HG03575 (cell line): ENCODE results near the gene SON.
A peak's percentile ranks its signal among the peaks of the same experiment; 100 is the strongest.
"Not testable (repeated sequence)": the region's sequence is repeated elsewhere in the genome, so short reads cannot be mapped to it uniquely, and the experiment has no call there.

Source experiments
- ATAC-seq: cut with Tn5 transposase; IDR thresholded peaks from one replicate; pipeline ENCODE4 v1.9.1; 2021; ENCODE audit not compliant: unreplicated experiment, insufficient number of reproducible peaks, low FRiP score; ENCODE audit errors: extremely low read depth

SON gene, protein sequence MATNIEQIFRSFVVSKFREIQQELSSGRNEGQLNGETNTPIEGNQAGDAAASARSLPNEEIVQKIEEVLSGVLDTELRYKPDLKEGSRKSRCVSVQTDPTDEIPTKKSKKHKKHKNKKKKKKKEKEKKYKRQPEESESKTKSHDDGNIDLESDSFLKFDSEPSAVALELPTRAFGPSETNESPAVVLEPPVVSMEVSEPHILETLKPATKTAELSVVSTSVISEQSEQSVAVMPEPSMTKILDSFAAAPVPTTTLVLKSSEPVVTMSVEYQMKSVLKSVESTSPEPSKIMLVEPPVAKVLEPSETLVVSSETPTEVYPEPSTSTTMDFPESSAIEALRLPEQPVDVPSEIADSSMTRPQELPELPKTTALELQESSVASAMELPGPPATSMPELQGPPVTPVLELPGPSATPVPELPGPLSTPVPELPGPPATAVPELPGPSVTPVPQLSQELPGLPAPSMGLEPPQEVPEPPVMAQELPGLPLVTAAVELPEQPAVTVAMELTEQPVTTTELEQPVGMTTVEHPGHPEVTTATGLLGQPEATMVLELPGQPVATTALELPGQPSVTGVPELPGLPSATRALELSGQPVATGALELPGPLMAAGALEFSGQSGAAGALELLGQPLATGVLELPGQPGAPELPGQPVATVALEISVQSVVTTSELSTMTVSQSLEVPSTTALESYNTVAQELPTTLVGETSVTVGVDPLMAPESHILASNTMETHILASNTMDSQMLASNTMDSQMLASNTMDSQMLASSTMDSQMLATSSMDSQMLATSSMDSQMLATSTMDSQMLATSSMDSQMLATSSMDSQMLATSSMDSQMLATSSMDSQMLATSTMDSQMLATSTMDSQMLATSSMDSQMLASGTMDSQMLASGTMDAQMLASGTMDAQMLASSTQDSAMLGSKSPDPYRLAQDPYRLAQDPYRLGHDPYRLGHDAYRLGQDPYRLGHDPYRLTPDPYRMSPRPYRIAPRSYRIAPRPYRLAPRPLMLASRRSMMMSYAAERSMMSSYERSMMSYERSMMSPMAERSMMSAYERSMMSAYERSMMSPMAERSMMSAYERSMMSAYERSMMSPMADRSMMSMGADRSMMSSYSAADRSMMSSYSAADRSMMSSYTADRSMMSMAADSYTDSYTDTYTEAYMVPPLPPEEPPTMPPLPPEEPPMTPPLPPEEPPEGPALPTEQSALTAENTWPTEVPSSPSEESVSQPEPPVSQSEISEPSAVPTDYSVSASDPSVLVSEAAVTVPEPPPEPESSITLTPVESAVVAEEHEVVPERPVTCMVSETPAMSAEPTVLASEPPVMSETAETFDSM (N-terminal part only)

DNA sequence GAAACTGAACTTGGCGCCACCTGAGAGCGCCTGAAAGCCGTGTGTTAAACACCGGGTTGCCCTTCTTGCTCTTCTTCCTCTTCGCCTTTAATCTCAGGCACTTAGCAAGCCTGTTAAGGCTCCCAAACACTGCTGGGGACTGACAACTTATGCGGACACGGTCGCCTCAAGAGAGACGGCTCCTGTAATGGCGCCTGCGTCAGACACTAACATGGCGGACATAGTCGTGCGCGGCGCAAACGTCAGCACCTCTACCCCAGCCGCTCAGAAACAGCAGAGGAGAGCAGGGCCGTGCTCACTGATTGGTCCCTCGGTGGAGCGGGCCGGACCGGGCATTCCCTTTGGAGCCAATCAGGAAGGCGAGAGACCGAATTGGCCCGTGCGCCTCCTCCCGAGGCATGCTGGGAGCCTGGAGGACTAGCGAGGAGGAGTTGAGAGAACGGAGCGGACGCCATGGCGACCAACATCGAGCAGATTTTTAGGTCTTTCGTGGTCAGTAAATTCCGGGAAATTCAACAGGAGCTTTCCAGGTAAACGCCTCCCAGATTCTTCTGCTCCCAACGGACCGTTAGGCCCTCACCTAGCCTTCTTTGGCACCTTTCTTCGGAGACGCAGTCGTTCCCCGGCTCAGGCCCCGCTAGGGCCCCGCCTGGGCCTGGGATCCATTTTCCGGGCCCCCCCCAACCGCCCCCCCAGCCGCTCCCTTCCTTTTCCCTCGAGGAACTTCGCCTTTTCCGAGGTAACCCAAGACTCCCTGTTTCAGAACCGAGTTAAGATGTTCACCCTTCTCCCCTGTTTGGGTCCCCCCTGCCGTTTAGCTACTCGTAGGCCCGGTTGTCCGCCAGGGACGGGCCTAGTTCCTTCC, at the start of gene SON:
TSS of gene SON (plus strand) at position 399 of the 865 bp plus-strand sequence. CDS start at position 454, 55 bp downstream.
- peak; percentile 51 for ATAC-seq

DNA sequence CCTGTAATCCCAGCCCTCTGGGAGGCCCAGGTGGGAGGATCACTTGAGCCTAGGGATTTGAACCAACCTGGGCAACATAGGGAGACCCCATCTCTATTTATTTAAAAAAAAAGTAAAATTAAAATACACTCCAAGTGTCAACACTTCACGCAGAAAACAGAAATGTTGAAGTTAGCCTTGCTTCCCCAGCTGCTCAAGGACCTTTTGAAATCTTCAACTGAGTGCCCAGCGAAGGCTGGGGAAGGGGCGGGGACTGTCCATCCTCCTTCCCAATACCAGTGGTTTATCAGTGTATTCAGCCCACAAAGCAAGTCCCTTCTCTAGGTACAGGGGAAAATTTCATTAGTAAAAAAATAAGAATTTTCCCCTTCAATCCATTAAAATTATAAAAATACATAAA, 49.1 kb upstream of the SON start:
- ATAC-seq: no peak

DNA sequence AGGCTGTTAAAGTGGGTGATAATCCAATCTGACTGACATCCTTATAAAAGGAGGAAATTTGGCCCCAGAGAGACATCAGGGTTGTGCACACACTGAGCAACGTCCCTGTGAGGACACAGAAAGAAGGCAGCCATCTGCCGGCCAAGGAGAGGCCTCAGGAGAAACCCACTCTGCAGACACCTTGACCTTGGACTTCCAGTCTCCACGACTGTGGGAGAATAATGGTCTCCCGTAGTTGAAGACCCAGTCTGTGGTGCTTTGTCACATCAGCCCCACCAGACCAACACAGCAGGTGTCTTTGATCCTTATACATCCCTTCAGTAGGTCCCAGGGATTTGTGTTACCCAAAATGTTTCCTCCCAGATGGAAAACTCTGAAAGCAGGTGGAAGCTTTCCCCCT, 47.1 kb upstream of the SON start:
- ATAC-seq: no peak

DNA sequence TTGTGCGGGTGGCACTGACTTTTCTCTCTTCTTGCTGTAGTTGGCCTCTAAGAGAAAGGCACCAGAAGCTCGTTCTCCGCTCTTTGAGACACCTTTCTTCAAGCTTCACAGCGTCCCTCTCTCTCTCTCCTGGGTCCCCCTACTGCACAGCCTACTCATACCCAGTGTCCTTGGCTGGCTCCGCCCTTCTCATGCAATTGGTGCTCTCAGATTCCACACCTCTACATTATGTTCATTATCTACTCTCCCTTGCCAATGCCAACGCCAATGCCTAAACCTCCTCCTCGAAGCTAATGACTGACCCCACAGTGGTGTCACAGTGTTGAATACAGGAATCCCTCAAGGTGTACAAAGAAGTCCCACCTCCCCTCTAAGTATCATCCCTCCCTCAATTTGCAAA, 46.5 kb upstream of the SON start:
- ATAC-seq: no peak

DNA sequence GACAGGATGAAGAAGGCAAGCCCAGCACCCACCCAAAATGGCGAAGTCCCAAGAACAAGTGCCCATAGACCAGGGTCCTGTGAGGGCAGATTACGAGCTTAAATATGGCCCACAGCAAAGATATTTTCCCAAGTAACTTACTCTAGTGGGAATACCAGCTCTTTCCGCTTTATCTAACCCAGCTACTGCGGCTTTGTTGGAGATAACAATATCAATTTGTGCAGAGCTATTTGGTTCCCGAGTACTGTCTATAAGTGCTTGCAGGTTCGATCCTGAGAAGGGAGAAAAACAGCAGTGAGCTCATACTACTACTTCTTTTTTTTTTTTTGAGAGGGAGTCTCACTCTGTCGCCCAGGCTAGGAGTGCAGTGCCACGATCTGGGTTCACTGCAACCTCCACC, 37.0 kb upstream of the SON start:
- no peak for ATAC-seq

DNA sequence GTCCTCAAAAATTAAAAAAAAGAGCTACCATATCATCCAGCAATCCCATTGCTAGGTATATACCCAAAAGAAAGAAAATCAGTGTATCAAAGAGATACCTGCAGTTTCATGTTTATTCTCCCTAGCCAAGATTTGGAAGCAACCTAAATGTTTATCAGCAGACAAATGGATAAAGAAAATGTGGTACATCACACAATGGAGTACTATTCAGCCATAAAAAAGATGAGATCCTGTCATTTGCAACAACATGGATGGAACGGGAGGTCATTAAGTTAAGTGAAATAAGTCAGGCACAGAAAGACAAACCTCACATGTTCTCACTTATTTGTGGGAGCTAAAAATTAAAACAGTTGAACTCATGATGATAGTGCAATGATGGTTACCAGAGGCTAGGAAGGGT, 35.8 kb upstream of the SON start:
- ATAC-seq: not testable (repeated sequence)

DNA sequence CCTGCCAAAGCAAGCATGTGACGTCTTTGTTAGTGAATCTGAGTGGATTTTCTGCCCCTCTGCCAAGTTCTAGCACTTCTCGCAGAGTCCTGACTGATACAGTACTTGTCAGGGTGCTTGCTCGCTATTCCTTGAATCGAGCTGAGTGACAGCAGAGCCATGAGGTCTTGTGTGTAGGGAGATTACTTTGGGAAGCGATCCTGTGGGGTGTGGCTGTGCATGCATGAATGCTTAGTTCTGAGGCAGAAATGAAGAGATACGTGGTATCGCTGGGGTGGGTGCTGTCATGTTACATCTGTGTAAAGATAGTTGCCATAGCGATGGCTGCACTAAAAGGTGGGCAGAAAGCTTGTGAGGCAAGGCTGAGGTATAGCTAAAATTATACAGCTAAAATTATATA, 32.0 kb upstream of the SON start:
- ATAC-seq: no peak

DNA sequence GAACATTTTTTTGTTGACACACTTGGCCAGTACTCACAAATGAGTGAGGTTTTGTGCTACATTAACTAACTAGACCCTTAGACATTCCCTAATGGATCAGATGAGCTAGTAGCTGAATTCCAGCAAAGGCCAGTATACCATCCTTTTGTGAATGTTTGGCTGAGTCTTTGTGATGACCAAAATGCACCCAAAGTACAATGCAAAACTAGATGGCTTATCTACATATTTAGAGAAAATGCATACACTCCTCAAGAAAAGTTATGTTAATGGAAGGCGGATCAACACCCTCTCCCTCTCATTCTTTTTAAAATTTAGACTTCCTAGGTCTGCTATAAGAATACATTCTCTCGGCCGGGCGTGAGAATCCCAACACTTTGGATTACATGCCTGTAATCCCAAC, 31.2 kb upstream of the SON start:
- no peak for ATAC-seq

DNA sequence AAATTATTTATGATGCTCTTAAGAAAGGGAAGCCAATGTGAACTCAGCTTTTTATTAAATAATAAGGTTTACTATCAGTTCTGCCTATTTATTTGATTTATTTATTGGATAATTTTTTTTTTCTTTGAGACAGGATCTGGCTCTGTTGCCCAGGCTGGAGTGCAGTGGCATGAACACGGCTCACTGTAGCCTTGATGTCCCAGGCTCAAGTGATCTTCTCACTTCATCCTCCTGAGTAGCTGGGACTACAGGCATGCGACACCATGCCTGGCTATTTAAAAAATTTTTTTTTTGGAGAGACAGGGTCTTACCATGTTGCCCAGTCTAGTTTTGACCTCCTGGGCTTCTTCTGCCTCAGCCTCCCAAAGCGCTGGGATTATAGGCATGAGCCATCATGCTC, 30.4 kb upstream of the SON start:
- ATAC-seq: no peak

DNA sequence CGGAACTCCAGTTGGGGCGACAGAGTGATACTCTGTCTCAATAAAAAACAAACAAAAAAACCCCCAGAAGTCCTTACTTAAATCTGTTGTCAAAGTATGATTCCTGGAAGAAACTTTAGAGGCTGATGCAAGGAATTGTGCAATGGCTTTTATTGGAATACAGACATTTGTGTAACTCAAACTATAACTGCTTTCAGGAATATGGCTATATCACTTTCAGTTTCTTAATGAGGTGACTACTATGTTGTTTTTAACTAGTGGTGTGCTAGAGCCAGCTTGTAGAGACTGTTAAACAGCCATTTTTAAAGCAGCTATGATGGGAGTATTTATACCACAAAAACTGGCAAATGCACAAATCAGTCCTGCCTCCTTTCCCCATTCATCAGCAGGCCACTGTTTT, 28.6 kb upstream of the SON start:
- no peak for ATAC-seq

DNA sequence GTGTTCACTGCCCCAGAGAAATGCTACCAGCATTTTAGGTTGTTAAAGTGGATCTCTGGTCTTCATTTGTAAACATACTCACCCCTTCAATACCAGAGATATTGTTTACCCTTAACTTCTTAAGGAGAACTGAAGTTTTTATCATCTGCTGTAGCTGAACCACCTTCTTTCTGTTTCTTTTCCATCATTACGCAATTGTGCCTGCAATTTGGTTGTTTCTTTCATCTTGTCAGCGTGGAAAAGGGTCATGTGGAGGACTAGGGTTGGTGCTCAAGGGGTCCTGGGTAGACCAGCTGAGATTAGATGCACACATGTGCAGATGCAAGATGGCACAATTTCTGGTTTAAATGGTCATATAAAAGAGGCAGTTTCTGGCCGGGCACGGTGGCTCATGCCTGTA, 23.9 kb upstream of the SON start:
- no peak for ATAC-seq

DNA sequence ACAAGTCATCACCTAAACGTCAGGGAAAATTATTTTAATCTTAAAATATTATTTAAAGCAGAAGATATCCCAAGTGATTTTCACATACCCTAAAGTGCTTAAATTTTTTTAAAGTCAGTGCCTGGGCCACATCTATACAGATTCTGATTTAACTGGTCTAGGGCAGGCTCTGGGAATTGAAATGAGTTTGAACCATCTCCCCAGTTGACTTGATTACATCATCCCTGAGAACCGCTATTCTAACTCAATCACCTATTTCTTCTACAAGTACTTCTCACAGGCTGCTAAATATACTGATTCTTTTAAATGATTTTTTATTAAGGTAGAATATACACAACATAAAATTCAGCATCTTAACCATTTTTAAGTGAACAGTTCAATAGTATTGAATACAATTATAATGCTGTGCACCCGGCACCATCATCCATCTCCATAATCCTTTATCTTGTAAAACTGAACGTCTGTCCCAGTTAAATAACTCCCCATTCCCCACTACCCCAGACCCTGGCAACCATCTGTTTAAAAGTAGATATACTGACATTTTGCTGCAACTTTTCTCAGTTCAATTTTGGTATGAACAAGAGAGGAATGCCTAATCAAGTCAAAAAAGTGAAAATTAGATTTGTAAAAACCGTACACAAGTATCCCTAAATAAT, 20.4 kb upstream of the SON start:
- no peak for ATAC-seq

DNA sequence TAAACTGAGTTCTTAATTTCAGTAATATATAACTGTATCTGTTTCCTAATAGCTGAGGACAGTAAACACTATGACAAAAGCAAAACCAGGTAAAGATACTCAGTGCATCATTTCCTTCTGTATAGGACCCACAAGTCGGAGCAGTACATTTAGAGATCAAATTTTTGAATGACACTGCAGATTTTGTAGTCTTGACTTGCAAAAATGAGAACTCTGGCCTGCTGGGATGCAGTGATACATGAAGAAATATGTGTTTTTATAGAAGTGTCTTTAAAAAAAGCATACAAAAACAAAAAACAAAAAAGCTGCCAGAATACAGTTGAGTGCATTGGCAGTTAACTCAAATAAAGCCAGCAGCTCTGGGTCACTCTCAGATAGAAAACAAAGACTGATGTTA, 19.9 kb upstream of the SON start:
- no peak for ATAC-seq

DNA sequence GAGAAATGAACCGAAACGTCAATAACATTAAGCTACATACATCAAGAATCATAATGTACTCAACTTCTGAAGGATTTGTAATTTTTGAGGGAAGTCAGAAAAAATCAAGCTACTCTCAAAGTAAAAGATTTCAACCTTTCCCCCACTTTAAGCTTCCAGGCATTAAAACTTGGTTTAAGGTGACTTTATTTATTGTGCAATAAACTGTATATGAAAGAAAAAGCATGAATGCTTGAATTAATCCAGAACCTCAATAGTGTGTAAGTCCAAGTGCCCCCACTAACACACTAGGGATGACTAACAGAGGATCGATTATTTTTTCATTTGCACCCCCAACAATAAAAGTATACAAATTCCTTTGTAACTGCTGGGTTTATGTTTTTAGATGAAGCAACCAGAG, 11.8 kb upstream of the SON start:
- no peak for ATAC-seq

DNA sequence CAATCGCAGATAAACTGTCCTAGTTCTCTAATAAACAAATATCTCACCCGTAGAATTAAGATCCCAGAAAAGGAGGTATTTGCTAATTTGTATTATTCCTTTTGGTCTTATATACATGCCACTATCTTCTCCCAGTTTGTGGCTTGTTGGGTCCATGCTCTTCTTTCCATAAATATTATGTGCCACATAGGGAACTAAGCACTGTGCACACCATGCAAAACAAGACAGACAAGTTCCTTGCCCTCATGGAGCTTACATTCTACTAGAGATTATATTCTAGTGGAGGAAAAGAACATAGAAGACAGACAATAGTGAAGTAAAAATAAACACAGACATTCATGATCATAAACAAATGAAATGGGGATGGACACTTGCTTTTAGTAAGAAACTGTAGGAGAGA, 5.6 kb upstream of the SON start:
- ATAC-seq: no peak

DNA sequence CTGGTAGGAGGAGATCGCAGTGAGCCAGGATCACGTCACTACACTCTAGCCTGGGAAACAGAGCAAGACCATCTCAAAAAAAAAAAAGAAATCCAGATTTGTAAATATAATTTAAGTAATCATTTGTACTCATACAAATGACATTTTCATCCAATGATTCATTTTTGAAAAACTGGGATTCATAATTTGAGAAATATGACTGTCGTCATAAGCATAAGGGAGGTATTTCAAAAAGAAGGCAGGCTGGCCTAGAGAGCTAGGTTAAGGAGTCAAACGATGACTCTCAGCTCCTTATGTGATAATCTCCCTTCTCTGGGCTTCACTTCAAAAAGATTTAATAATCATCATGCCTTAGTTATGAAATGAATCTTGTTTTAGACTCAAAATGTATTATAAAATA, 3.2 kb upstream of the SON start:
- no peak for ATAC-seq

DNA sequence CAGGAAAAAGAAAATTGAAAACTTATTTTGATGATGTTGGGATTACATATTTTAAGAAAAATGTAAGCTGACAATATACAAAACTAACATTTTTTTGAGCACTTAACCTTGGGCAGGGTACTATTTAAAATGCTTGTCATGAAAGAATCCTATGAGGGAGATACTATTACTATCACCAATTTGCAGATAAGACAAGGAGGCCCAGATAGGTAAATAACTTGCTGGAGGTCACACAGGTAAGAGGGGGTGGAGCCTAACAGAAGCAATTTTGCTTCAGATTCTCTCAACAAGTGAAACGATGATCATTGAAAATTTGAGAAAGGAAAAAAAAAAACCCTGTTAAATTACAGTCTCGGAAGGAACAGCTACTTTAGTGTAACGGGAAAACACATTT, 2.1 kb upstream of the SON start:
- no peak for ATAC-seq

DNA sequence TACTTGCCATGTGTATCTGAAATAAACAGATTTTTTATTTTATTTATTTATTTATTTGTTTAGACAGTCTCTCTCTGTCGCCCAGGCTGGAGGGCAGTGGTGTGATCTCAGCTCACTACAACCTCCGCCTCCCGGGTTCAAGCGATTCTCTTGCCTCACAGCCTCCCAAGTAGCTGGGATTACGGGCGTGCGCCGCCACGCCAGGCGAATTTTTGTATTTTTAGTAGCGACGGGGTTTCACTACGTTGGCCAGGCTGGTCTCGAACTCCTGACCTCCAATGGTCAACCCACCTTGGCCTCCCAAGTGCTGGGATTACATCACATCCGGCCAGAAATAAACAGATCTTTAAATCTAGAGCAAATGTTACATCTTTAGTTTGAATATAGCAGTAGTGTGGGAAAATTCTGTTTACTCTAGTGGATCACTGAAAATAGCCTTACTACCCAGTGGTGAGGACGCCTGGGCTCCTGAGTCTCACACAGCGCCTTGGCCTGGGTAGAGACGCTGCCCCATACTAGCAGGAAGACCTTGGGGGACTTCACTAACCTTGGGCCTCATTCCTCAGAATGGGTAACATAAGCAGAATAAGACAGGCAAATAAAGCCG, 1.6 kb upstream of the SON start:
- no peak for ATAC-seq
